ENCODE measurements around the gene NDUFS4.
"Not testable (repeated sequence)": the region's sequence is repeated elsewhere in the genome, so short reads cannot be mapped to it uniquely, and the experiment has no call there.

NDUFS4 gene

GRCh38 chr5:53576674-53577073, 16.2 kb downstream of the NDUFS4 start:
- no peak for DNase-seq

GRCh38 chr5:53578854-53579253, 18.4 kb downstream of the NDUFS4 start:
- DNase-seq = no peak

DNA sequence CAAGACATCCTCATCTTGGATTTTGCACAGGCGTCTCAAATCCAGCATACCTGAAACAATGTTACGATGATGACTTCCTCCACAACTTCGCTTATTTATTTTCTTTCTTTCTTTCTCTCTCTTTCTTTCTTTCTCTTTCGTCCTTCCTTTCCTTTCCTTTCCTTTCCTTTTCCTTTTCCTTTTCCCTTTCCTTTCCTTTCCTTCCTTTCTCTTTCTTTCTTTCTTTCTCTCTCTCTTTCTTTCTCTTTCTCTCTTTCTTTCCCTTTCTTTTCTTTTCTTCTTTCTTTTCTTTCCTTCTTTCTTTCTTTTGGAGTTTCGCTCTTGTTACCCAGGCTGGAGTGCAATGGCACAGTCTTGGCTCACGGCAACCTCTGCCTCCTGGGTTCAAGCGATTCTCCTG, 20.1 kb downstream of the NDUFS4 start:
- no peak for DNase-seq

GRCh38 chr5:53582225-53582624, 21.8 kb downstream of the NDUFS4 start:
- DNase-seq = no peak

DNA sequence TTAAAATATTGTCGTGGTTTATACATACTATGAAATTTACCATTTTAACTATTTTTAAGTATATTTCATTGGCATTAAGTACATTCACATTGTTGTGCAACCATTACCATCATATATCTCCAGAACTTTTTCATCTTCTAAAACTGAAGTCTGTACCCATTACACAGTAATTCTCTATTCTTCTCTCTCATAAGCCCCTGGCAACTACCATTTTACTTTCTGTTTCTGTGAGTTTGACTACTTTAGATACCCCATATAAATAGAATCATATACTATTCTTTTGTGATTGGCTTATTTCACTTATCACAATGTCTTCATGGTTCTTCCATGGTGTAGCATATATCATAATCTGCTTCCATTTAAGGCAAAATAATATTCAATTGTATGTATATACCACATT, 30.3 kb downstream of the NDUFS4 start:
- no peak for DNase-seq

- DNase-seq = no peak
Observed at GRCh38 chr5:53594419-53594818, 34.0 kb downstream of the NDUFS4 start.

DNA sequence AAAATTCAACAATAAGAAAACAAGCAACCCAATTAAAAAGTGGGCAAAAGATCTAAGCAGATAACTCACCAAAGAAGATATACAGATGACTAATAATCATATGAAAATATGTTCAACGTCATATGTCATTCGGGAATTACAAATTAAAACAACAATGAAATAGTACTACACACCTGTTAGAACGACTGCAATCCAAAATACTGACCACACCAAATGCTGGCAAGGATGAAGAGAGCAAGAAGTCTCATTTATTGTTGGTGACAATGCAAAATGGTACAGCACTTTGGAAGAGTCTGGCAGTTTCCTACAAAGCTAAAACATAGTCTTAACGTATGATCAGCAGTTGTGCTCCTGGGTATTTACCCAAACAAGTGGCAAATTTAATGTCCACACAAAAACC, 37.5 kb downstream of the NDUFS4 start:
- no peak for DNase-seq

DNA sequence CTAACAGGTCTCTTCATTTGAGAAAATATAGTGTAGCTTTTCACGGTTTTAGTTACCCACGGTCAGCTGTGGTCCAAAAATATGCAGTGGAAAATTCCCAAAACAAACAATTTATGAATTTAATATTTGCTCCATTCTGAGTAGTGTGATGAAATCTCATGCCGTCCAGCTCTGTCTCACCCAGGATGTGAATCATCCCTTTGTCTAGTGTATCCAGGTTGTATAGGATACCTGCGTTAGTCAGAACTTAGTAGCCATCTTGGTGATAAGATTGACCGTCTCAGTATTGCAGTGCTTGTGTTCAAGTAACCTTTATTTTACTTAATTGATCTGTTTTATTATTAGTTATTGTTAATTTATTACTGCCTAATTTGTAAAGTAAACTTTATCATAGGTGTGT, 41.1 kb downstream of the NDUFS4 start:
- DNase-seq = no peak

DNA sequence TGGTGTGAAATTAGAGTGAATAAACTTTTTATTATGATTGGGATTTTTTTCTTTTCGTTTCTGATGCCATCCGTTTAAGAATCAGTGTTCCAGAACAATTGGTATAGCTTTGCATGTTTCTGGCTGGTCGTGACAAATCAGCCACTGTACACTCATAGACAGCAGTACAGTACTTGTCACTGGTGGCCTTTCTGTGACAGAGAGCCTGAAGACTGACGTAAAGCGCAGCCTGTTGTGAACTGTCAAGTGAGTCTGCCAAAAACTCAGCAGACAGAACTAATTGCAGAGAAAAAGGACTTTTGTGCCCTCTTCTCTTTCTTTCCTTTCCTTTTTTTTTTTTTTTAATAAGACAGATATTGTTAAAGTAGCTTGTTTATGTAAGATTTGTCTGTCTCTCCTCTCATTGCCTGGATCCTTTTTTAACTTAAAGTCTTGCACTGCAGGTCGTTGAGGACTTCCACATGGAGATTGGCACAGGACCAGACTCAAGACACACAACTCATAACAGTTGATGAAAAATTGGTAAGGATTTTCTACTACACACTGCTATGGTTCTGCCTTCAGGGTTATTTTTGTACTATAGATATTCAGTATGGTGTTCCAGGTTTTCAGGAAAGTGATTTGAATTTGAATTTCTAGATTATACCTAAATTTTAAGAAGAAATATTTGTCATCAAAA, 42.7 kb downstream of the NDUFS4 start:
- no peak for DNase-seq

- no peak for DNase-seq
Observed at GRCh38 chr5:53604309-53604708, 43.9 kb downstream of the NDUFS4 start.

DNA sequence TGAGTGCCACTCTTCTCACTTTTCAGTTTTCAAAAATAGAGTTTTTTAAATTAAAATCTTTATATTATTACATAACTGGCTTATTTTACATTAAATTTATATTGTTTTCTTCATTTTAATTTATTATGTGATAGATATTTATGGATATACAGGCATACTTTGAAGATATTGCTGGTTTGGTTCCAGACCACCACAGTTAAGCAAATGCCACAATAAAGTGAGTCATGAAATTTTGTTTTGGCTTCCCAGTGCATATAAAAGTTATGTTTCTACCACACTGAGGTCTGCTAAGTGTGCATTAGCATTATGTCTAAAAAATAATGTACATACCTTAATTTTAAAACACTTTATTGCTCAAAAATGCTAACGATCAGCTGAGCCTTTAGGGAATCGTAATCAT, 47.4 kb downstream of the NDUFS4 start:
- DNase-seq = no peak

- DNase-seq = not testable (repeated sequence)
Observed at GRCh38 chr5:53608897-53609296, 48.5 kb downstream of the NDUFS4 start.

DNA sequence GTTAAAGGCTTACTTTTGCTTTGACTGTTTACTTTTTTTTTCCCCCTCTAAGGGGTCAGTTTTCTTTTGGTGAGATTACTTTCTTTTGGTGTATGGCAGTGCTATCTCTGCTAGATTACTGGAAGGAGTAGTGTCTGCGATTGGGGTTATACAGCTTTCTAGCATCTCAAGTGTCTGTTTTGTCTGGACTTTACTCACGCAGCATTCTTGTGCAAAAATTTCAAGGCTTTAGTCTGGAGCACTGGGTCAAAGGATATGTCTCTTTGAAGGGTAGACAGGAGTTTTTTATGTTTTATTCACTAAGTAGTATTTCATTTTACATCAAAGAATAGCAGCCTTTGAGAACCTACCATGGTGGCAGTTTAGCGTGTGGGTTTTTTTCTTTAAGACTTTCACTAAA, 52.6 kb downstream of the NDUFS4 start:
- no peak for DNase-seq

DNA sequence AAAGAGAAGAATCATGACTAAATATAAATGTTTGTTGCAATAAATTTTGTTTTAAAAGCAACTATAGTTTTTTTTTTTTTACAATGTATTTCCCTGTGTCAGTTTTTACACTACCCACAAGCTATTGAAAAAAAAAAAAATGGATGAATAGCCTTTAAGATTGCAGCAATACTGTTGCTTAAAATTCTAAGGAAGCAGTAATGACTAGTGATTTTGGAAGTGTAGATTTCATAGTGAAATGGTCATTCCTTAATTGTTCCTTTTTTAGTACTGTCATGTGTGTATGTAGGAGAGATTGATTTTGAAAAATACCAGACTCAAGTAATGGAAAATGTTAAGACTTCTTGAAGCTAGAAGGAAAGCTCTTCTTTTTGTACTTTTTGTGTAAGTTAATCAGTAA, 53.1 kb downstream of the NDUFS4 start:
- no peak for DNase-seq

- no peak for DNase-seq
Observed at GRCh38 chr5:53614376-53614885, 54.0 kb downstream of the NDUFS4 start.

DNA sequence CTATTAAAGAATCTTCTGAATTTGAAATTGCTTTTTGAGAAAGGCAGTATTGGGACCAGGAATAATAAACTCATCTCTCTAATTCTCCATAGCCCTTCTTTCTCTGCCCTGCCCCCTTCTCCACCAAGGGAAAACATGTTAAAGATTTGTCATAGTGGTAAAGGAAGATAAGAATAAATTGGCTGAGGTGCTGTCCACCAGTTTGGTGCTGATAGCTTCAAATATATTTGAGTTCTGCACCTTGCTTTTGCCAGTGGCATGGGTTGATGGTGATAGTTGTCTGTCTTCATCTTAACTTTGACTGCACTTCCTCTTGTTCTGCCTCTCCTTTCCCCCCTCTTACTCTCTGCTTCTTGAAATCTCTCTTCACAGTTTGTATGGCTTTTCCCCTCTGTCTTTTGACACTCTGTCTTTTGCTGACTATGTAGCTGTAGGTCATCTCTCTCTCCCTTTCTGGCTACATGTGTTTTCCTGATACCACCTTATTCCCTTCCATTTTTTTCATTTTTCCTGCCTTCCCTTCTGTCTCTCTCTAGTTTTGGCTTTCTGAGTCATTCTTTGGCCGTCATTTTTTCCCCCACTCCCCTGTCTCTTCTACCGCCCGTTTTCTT, 56.6 kb downstream of the NDUFS4 start:
- no peak for DNase-seq

DNA sequence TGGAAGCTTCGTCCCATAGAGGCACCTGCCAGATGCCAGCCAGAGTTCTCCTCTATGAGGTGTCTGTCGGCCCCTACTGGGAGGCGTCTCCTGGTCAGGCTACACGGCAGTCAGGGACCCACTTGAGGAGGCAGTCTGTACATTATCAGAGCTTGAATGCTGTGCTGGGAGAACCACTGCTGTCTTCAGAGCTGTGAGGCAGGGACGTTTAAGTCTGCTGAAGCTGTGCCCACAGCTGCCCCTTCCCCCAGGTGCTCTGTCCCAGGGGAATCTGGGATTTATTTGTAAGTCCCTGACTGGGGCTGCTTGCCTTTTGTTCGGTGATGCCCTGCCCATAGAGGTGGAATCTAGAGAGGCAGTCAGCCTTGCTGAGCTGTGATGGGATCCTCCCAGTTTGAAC, 70.8 kb downstream of the NDUFS4 start:
- DNase-seq = no peak

GRCh38 chr5:53642061-53642460, 81.6 kb downstream of the NDUFS4 start:
- DNase-seq = no peak

DNA sequence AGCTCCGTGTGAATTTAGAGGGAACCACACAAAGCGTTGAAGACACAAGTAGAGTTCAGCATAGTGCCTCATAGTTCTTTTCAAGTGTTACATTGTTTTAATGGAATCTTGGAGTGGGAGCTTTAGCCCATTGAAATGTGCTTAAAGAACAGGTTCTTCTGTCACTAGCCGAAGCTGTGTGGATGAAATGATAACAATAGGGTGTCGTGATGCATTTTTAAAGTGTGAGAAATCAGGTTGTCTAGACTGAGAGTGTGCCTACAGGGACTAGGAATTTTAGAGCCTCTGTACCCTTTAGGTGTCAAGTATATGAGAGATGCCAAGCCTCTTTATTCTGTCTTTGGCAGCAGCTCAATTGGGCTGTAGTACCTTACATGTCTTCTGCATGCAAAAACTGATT, 83.0 kb downstream of the NDUFS4 start:
- DNase-seq = no peak

- DNase-seq = no peak
Observed at GRCh38 chr5:53645078-53645477, 84.6 kb downstream of the NDUFS4 start.

GRCh38 chr5:53649352-53649751, 88.9 kb downstream of the NDUFS4 start:
- no peak for DNase-seq

DNA sequence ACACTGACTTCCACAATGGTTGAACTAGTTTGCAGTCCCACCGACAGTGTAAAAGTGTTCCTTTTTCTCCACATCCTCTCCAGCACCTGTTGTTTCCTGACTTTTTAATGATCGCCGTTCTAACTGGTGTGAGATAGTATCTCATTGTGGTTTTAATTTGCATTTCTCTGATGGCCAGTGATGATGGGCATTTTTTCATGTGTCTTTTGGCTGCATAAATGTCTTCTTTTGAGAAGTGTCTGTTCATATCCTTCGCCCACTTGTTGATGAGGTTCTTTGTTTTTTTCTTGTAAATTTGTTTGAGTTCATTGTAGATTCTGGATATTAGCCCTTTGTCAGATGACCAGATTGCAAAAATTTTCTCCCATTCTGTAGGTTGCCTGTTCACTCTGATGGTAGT, 100.1 kb downstream of the NDUFS4 start:
- not testable (repeated sequence) for DNase-seq

DNA sequence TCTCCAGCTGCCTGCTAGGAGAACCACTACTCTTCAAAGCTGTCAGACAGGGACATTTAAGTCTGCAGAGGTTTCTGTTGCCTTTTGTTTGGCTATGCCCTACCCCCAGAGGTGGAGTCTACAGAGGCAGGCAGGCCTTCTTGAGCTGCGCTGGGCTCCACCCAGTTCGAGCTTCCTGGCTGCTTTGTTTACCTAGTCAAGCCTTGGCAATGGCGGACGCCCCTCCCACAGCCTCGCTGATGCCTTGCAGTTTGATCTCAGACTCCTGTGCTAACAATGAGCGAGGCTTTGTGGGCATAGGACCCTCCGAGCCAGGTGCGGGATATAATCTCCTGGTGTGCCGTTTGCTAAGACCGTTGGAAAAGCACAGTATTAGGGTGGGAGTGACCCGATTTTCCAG, 104.9 kb downstream of the NDUFS4 start:
- DNase-seq = not testable (repeated sequence)

DNA sequence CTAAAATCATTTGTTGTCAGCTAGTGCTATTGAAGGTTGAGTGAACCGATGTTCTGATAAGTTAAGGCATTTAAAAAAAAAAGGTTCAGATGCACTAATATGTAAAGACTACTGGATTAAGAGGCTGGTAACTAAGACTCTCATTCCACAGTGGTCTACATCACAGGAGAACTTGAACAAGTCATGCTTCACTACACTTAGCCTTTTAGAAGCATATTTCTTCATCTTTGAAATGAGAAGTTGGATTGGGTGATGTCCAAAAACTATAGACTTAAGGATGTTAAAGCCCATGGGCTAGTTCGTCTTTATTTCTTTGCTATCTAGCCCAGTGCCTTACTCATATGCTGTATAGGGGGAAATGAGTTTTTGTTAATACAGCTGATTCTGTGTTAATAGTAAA, 107.2 kb downstream of the NDUFS4 start:
- DNase-seq = no peak

DNA sequence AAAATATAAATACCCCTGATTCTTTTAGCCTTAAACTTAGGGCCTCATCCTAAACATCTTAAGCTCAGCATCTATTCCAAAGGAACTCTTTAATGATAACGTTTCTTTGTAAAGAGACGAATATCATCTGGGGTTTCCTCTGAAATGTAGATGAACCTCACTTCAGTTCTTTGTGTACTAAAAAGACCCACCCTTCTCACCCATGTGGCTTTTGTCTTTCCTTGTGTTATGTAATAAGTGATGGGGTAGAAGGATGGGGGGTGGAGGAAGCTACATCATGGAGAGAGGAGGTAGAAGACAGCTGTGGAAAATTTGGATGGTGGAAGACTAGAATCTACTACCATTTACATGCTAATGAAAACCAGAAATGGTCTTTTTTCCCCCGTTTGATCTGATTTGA, 111.0 kb downstream of the NDUFS4 start:
- DNase-seq = no peak

Data from activated effector memory CD4-positive, alpha-beta T cell treated with Interleukin-2 at 50 U/mL for 16 hours (primary cell).